Heart left ventricle (tissue), 13 donors: ENCODE measurements around the gene GPRIN3.

Experiments
- POLR2A ChIP-seq, 2 donors: fragments of 450-650 bp; IDR thresholded peaks; one replicate each; pipeline ENCODE4 v1.6.1; 2017; ENCODE audit warnings: antibody characterized with exemption in 2 of 2, mild to moderate bottlenecking in 2 of 2, moderate library complexity in 2 of 2
- TF ChIP-seq, protein P1 (sequence below), 12 donors: fragments of 200-600 bp; sonication (generic) in 4 of 12; IDR thresholded peaks; one replicate each; pipeline versions ENCODE4 v1.5.0 to v1.8.0; 2018 to 2022; ENCODE audit warnings: antibody characterized with exemption in 12 of 12, mild to moderate bottlenecking in 5 of 12
- donor health status: ischemic (EF 13 %, LVEDD 7.1; RV severe dilation, severe dysfunction).
- donor health status: DM: no; HTN: yes; CAD: no.
- donor health status: DM: no; HTN: no; CAD: no.
- donor health status: ischemic (EF 25% LVEDD 6.9; RV normal size, moderate dysfunction).
- donor health status: ischemic (EF 25% LVEDD 5.7; RV mildly dilated, moderate dysfunction).
- donor health status: ischemic (EF 35%, LVEDD 5.7; RV mildly dilated, moderate dysfunction).
- donor health status: nonischemic (EF 11% LVEDD 7.7; RV severe dilation, severe dysfunction).
- donor health status: DM: yes; HTN: yes; CAD: no.
- donor health status: PGD.
- donor health status: ischemic (EF 29% LVEDD 5.4; RV normal size, mild dysfunction).
- donor health status: nonischemic (EF 23%, LVEDD 6.1; RV moderate dilation, normal function).

DNA sequence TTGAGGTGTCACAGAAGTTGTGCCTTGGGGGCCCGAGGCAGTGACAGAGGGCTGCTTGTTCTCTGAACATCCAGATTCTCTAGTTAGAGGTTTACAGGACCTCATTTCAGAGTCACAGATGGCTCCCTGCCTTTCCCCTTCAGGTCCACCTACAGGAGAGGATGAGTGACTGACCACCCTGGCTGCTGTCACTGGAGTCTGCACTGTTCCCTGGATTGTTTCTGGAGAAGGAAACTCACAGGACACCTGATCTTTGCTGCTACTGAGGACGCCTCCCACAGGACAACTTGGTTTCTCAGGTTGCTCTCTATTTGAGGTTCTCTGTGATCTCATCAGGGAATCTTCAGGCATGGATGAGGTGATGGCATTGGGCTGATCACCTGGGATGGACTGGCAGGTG lies 58.3 kb downstream of the GPRIN3 start:
- TF ChIP-seq, protein P1, sequence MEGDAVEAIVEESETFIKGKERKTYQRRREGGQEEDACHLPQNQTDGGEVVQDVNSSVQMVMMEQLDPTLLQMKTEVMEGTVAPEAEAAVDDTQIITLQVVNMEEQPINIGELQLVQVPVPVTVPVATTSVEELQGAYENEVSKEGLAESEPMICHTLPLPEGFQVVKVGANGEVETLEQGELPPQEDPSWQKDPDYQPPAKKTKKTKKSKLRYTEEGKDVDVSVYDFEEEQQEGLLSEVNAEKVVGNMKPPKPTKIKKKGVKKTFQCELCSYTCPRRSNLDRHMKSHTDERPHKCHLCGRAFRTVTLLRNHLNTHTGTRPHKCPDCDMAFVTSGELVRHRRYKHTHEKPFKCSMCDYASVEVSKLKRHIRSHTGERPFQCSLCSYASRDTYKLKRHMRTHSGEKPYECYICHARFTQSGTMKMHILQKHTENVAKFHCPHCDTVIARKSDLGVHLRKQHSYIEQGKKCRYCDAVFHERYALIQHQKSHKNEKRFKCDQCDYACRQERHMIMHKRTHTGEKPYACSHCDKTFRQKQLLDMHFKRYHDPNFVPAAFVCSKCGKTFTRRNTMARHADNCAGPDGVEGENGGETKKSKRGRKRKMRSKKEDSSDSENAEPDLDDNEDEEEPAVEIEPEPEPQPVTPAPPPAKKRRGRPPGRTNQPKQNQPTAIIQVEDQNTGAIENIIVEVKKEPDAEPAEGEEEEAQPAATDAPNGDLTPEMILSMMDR (IDR thresholded peaks at IDR 0.05) = no peak
- TF ChIP-seq POLR2A (IDR thresholded peaks at IDR 0.05) = no peak
